Gastroesophageal sphincter (tissue), 3 donors: ENCODE measurements around the gene PTH2.

Experiments used
- POLR2A ChIP-seq, 2 donors: fragments of 450-650 bp; IDR thresholded peaks; one replicate each; pipeline ENCODE4 v1.6.1; 2017; ENCODE audit warnings: antibody characterized with exemption in 2 of 2, mild to moderate bottlenecking in 2 of 2, moderate library complexity in 1 of 2
- POLR2AphosphoS5 ChIP-seq: sonication (generic); formaldehyde crosslinking; IDR thresholded peaks from one replicate; pipeline ENCODE4 v1.6.1; 2017; ENCODE audit warnings: antibody characterized with exemption
- TF ChIP-seq, protein P1 (sequence below), 4 experiments: fragments of 200-600 bp in 2 of 4; fragments of 450-650 bp in 2 of 4; sonication (generic) in 1 of 4; IDR thresholded peaks; one replicate each; pipeline ENCODE4 v1.5.1; 2017 to 2019; ENCODE audit warnings: antibody characterized with exemption in 4 of 4, mild to moderate bottlenecking in 2 of 4, moderate library complexity in 2 of 4

DNA sequence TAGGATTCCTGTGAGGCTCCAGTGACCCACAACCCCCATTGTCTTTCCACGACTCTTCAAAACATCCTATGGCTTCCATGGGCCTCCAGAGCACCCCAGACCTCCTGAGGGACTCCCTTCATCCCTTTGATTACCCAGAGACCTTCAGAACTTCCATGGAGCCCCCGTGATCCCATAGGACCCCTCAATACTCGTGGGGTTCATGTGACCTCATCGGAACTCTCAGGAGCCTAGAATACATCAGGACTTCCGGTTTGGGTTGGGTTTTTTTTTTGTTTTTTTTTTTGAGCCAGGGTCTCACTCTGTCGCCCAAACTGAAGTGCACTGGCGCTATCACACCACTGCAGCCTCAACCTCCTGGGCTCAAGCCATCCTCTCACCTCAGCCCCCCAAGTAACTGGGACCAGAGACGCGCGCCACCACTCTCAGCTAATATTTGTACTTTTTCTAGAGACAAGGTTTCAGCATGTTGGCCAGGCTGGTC, 30.6 kb upstream of the PTH2 start:
- TF ChIP-seq POLR2AphosphoS5 (no peak), POLR2A (IDR thresholded peaks at IDR 0.05) (no peak)
- TF ChIP-seq, protein P1, sequence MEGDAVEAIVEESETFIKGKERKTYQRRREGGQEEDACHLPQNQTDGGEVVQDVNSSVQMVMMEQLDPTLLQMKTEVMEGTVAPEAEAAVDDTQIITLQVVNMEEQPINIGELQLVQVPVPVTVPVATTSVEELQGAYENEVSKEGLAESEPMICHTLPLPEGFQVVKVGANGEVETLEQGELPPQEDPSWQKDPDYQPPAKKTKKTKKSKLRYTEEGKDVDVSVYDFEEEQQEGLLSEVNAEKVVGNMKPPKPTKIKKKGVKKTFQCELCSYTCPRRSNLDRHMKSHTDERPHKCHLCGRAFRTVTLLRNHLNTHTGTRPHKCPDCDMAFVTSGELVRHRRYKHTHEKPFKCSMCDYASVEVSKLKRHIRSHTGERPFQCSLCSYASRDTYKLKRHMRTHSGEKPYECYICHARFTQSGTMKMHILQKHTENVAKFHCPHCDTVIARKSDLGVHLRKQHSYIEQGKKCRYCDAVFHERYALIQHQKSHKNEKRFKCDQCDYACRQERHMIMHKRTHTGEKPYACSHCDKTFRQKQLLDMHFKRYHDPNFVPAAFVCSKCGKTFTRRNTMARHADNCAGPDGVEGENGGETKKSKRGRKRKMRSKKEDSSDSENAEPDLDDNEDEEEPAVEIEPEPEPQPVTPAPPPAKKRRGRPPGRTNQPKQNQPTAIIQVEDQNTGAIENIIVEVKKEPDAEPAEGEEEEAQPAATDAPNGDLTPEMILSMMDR (IDR thresholded peaks at IDR 0.05) = no peak
